Colonic mucosa (tissue), 4 donors: ENCODE measurements around the gene TNFRSF11A. TPM values are rescaled to one million over a fixed set of nuclear protein-coding genes. Genes with fewer than 3 reads are reported as not detected.

ENCODE experiments used
- DNase-seq: peaks from one replicate; pipeline ENCODE4 v3.0.0-alpha.2; 2020
- H3K27ac ChIP-seq: fragments of 200-600 bp; one replicate; pipeline ENCODE4 v1.8.0; 2021
- H3K27me3 ChIP-seq: fragments of 200-600 bp; one replicate; pipeline ENCODE4 v1.8.0; 2021
- H3K36me3 ChIP-seq: fragments of 200-600 bp; one replicate; pipeline ENCODE4 v1.8.0; 2021
- H3K4me1 ChIP-seq: fragments of 200-600 bp; one replicate; pipeline ENCODE4 v1.8.0; 2021; ENCODE audit warnings: mild to moderate bottlenecking
- H3K4me3 ChIP-seq: fragments of 200-600 bp; one replicate; pipeline ENCODE4 v1.8.0; 2021
- H3K9ac ChIP-seq, 2 donors: one replicate each; pipeline ENCODE4 v1.7.0; 2013; ENCODE audit warnings: control low read depth in 2 of 2, low read depth in 2 of 2, low read length in 2 of 2
- H3K9me3 ChIP-seq: fragments of 200-600 bp; one replicate; pipeline ENCODE4 v1.8.0; 2021
- intact Hi-C: fragments of 100-400 bp; cut with DNase I; formaldehyde crosslinking; loops from one replicate; pipeline ENCODE4 v1.14.1; 2022
- total RNA-seq, 2 donors: library from RNA; stranded (reverse); fragmentation: NEBNext Ultra II Directional in 1 of 2; extraction: Animal tissue kit (Norgen Biotek cat#: 25700) in 1 of 2; gene quantifications; one replicate each; pipeline ENCODE4 v1.2.1, GENCODE V29; 2021
- TF ChIP-seq, protein P1 (sequence below): fragments of 200-600 bp; IDR thresholded peaks from one replicate; pipeline ENCODE4 v1.8.0; 2022; ENCODE audit warnings: antibody characterized with exemption, mild to moderate bottlenecking
- donor health status: healthy.
- donor health status: DM: no; HTN: no; CAD: no.
- donor health status: DM: no; HTN: no; CAD: no.

Gene TNFRSF11A
- total RNA-seq, 2 donors from 2014 or later = 80.6 to 86.6 TPM

- DNase-seq = no peak
- peak overlapping the region; percentile 72 for H3K27ac ChIP-seq
- H3K9ac ChIP-seq = no peak overlapping the region
- H3K4me1 ChIP-seq = peaks cover 25% of the 10 kb centered on the region
- H3K36me3 ChIP-seq = no peaks in the 10 kb centered on the region
- TF ChIP-seq, protein P1, sequence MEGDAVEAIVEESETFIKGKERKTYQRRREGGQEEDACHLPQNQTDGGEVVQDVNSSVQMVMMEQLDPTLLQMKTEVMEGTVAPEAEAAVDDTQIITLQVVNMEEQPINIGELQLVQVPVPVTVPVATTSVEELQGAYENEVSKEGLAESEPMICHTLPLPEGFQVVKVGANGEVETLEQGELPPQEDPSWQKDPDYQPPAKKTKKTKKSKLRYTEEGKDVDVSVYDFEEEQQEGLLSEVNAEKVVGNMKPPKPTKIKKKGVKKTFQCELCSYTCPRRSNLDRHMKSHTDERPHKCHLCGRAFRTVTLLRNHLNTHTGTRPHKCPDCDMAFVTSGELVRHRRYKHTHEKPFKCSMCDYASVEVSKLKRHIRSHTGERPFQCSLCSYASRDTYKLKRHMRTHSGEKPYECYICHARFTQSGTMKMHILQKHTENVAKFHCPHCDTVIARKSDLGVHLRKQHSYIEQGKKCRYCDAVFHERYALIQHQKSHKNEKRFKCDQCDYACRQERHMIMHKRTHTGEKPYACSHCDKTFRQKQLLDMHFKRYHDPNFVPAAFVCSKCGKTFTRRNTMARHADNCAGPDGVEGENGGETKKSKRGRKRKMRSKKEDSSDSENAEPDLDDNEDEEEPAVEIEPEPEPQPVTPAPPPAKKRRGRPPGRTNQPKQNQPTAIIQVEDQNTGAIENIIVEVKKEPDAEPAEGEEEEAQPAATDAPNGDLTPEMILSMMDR = no peak
- no peaks in the 10 kb centered on the region for H3K27me3 ChIP-seq
- H3K4me3 ChIP-seq = no peak overlapping the region
- intact Hi-C loops = loop anchor here (5.0 kb wide), 1 partner anchor 84 kb away; the partner anchor contains the start of gene ZCCHC2
- no peaks in the 10 kb centered on the region for H3K9me3 ChIP-seq
Observed at GRCh38 chr18:62438402-62438801, 113.3 kb downstream of the TNFRSF11A start.

GRCh38 chr18:62438866-62439265 lies 113.8 kb downstream of the TNFRSF11A start:
- Histone ChIP-seq H3K36me3 (no peaks in the 10 kb centered on the region), H3K4me1 (peaks cover 25% of the 10 kb centered on the region), H3K9ac (no peak overlapping the region), H3K27ac (no peak overlapping the region), H3K9me3 (no peaks in the 10 kb centered on the region), H3K4me3 (no peak overlapping the region), H3K27me3 (no peaks in the 10 kb centered on the region)
- TF ChIP-seq, protein P1 = no peak
- DNase-seq = no peak
- intact Hi-C loops = loop anchor here (5.0 kb wide), 1 partner anchor 83 kb away; the partner anchor contains the start of gene ZCCHC2

Other genes with a start within 250 kb of the TNFRSF11A start
- 10 to 100 TPM; 30.1 to 37.9 TPM for gene PIGN, start 138.3 kb upstream of the TNFRSF11A start, total RNA-seq
- 10 to 100 TPM; 38.9 to 56.9 TPM for gene RELCH, start 138.1 kb upstream of the TNFRSF11A start, total RNA-seq
- 10 to 100 TPM; 24.7 to 25.7 TPM for gene ZCCHC2, start 197.7 kb downstream of the TNFRSF11A start, total RNA-seq